Activated CD8-positive, alpha-beta T cell treated with anti-CD3 and anti-CD28 coated beads, Interleukin-2, amount 10 ng/mL, durations not matched to agents 7 days and 5 days (primary cell): ENCODE measurements around the gene SRSF9. TPM values are rescaled to one million over a fixed set of nuclear protein-coding genes. Genes with fewer than 3 reads are reported as not detected.
"Not testable (repeated sequence)": the region's sequence is repeated elsewhere in the genome, so short reads cannot be mapped to it uniquely, and the experiment has no call there.

ENCODE experiments used
- ATAC-seq: fragments of 150-1000 bp; cut with Tn5 transposase; one replicate; pipeline ENCODE4 v1.10.0; 2021; ENCODE audit warnings: moderate library complexity
- CTCF ChIA-PET: fragments of 350-600 bp; sonication (Branson Sonifier 250); formaldehyde crosslinking; loops from one replicate; lab custom pipeline; 2021; ENCODE audit warnings: antibody characterized with exemption; lab: Charles Lee
- POLR2A ChIA-PET: fragments of 350-600 bp; sonication (Branson Sonifier 250); formaldehyde crosslinking; loops from one replicate; lab custom pipeline; 2021; ENCODE audit warnings: antibody characterized with exemption; lab: Charles Lee
- DNase-seq: peaks from one replicate; pipeline ENCODE4 v3.0.0-alpha.2; 2020
- H3K27ac Mint-ChIP-seq: one replicate; pipeline ENCODE4 v1.8.0; 2021; ENCODE audit warnings: mild to moderate bottlenecking, mixed read lengths
- H3K27me3 Mint-ChIP-seq: one replicate; pipeline ENCODE4 v1.8.0; 2021; ENCODE audit warnings: low read depth, mixed read lengths
- H3K36me3 Mint-ChIP-seq: one replicate; pipeline ENCODE4 v1.8.0; 2021; ENCODE audit warnings: low read depth, mixed read lengths
- H3K4me1 Mint-ChIP-seq: one replicate; pipeline ENCODE4 v1.8.0; 2021; ENCODE audit warnings: low read depth, mixed read lengths
- H3K4me3 Mint-ChIP-seq: one replicate; pipeline ENCODE4 v1.8.0; 2021; ENCODE audit warnings: mild to moderate bottlenecking, mixed read lengths
- H3K9me3 Mint-ChIP-seq: one replicate; pipeline ENCODE4 v1.8.0; 2022; ENCODE audit warnings: mixed read lengths; ENCODE audit not compliant: insufficient read depth
- total RNA-seq, 2 experiments: library from RNA; stranded (reverse); gene quantifications; one replicate each; pipeline ENCODE4 v1.2.3, GENCODE V29; 2021

SRSF9 gene, protein sequence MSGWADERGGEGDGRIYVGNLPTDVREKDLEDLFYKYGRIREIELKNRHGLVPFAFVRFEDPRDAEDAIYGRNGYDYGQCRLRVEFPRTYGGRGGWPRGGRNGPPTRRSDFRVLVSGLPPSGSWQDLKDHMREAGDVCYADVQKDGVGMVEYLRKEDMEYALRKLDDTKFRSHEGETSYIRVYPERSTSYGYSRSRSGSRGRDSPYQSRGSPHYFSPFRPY
- 100 to 1,000 TPM; 199 to 219 TPM for total RNA-seq

- POLR2A ChIA-PET = interaction anchor here (0.6 to 4.0 kb wide), 12 partner anchors 10 to 268 kb away, joined by 3 to 27 read pairs (median 6); partner anchors contain the start of genes COQ5, DYNLL1, PLA2G1B and RNU4-1
- ATAC-seq = peak; percentile 96
- Mint-ChIP-seq H3K4me1 (peaks cover 40% of the 10 kb centered on the region), H3K4me3 (peak within 1 kb of the TSS; percentile 96), H3K27ac (peak within 1 kb of the TSS; percentile 87), H3K27me3 (no peaks in the 10 kb centered on the region), H3K9me3 (no peaks in the 10 kb centered on the region), H3K36me3 (peaks cover 30% of the 10 kb centered on the region)
- DNase-seq = peak; percentile 97
- CTCF ChIA-PET = interaction anchor here (0.6 to 4.7 kb wide), 38 partner anchors 8 to 502 kb away, joined by 3 to 27 read pairs (median 4); partner anchors contain the start of genes COQ5, COX6A1, DYNLL1 and POP5
Observed at GRCh38 chr12:120469450-120470149, at the start of gene SRSF9. SRSF9 (minus strand) TSS chr12:120469748; CDS start chr12:120469609, 139 bp downstream.

GRCh38 chr12:120519324-120519723 lies 49.8 kb upstream of the SRSF9 start:
- H3K27me3 Mint-ChIP-seq, CTCF ChIA-PET: not testable (repeated sequence)

DNA sequence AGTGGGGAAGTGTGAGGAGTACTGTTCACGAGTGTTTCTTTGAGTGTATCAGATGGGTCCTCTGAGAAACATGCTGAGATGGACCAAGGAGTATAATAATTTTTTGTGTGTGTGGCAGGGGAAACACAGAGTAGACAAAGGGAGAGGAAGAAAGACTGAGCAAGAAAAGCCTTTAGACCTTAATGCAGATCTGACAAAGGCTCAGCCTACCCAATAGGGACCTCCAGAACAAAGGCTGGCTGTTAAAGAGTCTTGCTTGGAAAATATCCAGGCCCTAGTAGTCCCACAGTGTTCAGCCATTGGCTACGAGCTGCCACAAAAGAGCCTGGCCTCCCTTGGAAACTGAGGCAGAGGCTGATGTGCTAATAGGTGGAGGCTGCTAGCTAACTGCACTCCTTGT lies 45.9 kb upstream of the SRSF9 start:
- Mint-ChIP-seq H3K4me1 (no peaks in the 10 kb centered on the region), H3K27ac (no peak overlapping the region), H3K9me3 (no peaks in the 10 kb centered on the region), H3K27me3 (no peaks in the 10 kb centered on the region), H3K4me3 (no peak overlapping the region), H3K36me3 (peaks cover 20% of the 10 kb centered on the region)
- ChIA-PET POLR2A (no interaction called here), CTCF (interaction anchor here (1.1 to 1.5 kb wide), 3 partner anchors 10 to 75 kb away, joined by 4 to 5 read pairs (median 5); partner anchors contain the start of gene SRSF9)
- ATAC-seq (no peak), DNase-seq (no peak)

More at GRCh38 chr12:120519324-120519723, 49.8 kb upstream of the SRSF9 start:
- POLR2A ChIA-PET, ATAC-seq, H3K4me1 Mint-ChIP-seq, DNase-seq, H3K27ac Mint-ChIP-seq, H3K4me3 Mint-ChIP-seq, H3K9me3 Mint-ChIP-seq: not testable (repeated sequence)
- H3K36me3 Mint-ChIP-seq = peaks cover 12% of the 10 kb centered on the region

- ChIA-PET CTCF (no interaction called here), POLR2A (interaction anchor here (1.2 kb wide), 1 partner anchor 42 kb away, joined by 4 read pairs; no protein-coding TSS in a partner anchor)
- no peaks in the 10 kb centered on the region for H3K9me3 Mint-ChIP-seq
- H3K27me3 Mint-ChIP-seq = no peaks in the 10 kb centered on the region
- no peaks in the 10 kb centered on the region for H3K4me1 Mint-ChIP-seq
- DNase-seq = no peak
- no peak for ATAC-seq
- H3K27ac Mint-ChIP-seq = no peak overlapping the region
- no peak overlapping the region for H3K4me3 Mint-ChIP-seq
- H3K36me3 Mint-ChIP-seq = peaks cover 25% of the 10 kb centered on the region
Observed at GRCh38 chr12:120514002-120514401, 44.5 kb upstream of the SRSF9 start.

GRCh38 chr12:120508537-120508936 lies 39.0 kb upstream of the SRSF9 start:
- CTCF ChIA-PET = interaction anchor here (1.3 to 2.1 kb wide), 2 partner anchors 8 to 40 kb away, joined by 4 to 10 read pairs; partner anchors contain the start of gene SRSF9
- DNase-seq = no peak
- POLR2A ChIA-PET = no interaction called here
- no peak overlapping the region for H3K27ac Mint-ChIP-seq
- no peak overlapping the region for H3K4me3 Mint-ChIP-seq
- H3K27me3 Mint-ChIP-seq = no peaks in the 10 kb centered on the region
- no peaks in the 10 kb centered on the region for H3K9me3 Mint-ChIP-seq
- peaks cover 24% of the 10 kb centered on the region for H3K36me3 Mint-ChIP-seq
- no peaks in the 10 kb centered on the region for H3K4me1 Mint-ChIP-seq
- ATAC-seq = no peak

- no peak overlapping the region for H3K4me3 Mint-ChIP-seq
- ATAC-seq (no peak), DNase-seq (no peak)
- H3K36me3 Mint-ChIP-seq = peaks cover 29% of the 10 kb centered on the region
- ChIA-PET CTCF (interaction anchor here (1.0 kb wide), 2 partner anchors 61 to 81 kb away, joined by 3 read pairs; no protein-coding TSS in a partner anchor), POLR2A (no interaction called here)
- H3K9me3 Mint-ChIP-seq = no peaks in the 10 kb centered on the region
- H3K27ac Mint-ChIP-seq = no peak overlapping the region
- no peaks in the 10 kb centered on the region for H3K27me3 Mint-ChIP-seq
- peaks cover 5% of the 10 kb centered on the region for H3K4me1 Mint-ChIP-seq
Observed at GRCh38 chr12:120504587-120504986, 35.0 kb upstream of the SRSF9 start.

DNA sequence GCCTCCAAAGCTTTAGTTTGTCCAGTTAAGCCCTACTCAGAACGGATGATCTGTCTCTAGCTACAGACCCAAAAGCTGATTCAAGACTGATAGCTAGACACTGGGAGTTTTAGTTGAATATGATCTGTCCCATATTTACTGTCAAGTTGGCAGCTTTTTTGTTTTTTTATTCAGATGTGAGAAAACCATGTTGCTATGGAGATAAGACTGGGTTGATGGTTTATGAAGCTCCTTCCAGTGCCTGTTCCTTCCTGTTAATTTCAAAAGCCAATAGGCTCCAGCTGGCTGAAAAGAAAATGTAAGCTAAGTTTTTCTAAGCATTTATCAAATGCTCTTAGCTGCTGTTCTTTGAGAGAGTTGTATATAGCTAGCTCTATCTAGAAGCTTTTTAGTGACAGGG lies 31.0 kb upstream of the SRSF9 start:
- Mint-ChIP-seq H3K27ac (no peak overlapping the region), H3K4me1 (peaks cover 25% of the 10 kb centered on the region), H3K27me3 (no peaks in the 10 kb centered on the region), H3K36me3 (peaks cover 49% of the 10 kb centered on the region), H3K4me3 (no peak overlapping the region), H3K9me3 (no peaks in the 10 kb centered on the region)
- ChIA-PET CTCF (interaction anchor here (1.0 to 1.2 kb wide), 3 partner anchors 9 to 60 kb away, joined by 3 to 5 read pairs (median 4); partner anchors contain the start of gene SRSF9), POLR2A (interaction anchor here (1.0 to 1.1 kb wide), 2 partner anchors 31 to 208 kb away, joined by 3 to 4 read pairs; partner anchors contain the start of genes RNU4-1 and SRSF9)
- DNase-seq (no peak), ATAC-seq (no peak)

DNA sequence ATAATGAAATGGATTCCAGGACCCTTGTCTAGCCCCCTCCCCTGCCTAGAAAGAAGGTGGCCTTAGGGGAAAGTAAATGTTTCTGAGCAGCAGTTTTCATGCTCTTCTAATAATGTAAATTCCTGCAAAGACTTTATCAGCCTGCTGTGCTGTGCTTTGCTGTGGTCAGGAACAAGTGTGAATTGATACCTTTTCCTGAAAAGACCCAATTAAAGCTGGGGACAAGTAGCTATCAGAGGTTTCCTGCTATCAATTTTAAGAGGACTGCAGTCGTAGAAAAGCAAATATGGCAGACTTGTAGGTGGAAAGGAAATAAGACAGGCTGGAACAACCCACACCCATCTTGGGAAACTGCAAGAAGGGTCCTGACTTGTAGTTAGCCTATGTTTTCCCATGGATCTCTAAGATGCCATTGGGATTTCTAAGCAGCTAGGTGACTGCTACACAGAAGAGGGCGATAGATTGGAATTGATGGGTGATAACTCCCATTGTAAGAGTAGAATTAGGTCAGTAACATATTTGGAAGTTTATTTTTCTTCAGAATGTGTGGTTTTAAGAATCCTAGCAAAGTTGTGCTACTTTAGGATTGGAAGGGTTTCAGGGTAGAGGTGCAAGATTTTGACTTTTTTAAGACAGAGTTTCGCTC lies 29.4 kb upstream of the SRSF9 start:
- Mint-ChIP-seq H3K27me3 (no peaks in the 10 kb centered on the region), H3K36me3 (peaks cover 46% of the 10 kb centered on the region), H3K9me3 (no peaks in the 10 kb centered on the region), H3K4me3 (no peak overlapping the region), H3K27ac (no peak overlapping the region), H3K4me1 (peaks cover 35% of the 10 kb centered on the region)
- DNase-seq = no peak
- no peak for ATAC-seq
- POLR2A ChIA-PET = no interaction called here
- CTCF ChIA-PET = interaction anchor here (0.8 to 1.1 kb wide), 2 partner anchors 11 to 148 kb away, joined by 3 read pairs; no protein-coding TSS in a partner anchor

DNA sequence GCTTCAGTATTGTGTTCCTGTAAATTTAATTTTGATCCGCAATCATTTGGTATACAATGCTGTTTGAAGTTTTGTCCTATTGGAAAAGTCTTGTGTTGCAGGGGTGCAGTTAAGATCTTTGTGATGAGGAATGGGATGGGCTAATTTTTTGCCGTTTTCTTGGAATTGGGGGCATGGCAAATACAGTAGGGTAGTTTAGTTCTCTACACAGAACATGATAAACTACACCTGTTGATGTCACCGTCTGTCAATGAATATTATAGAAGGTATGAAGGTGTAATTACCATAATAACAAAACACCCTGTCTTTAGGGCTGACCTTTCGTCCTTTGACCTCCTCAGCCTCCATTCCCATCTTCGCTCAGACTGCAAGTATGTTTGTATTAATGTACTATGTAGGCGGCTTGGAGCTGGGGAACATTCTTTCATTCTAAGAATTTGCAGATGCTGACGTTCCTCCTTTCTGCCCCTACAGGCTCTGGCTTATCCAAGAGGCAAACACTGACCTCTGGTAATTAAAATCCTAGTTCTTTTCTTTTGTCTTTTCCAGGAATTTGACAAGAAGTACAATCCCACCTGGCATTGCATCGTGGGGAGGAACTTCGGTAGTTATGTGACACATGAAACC lies 28.1 kb upstream of the SRSF9 start:
- POLR2A ChIA-PET = interaction anchor here (1.3 to 3.4 kb wide), 3 partner anchors 25 to 206 kb away, joined by 3 to 19 read pairs (median 8); partner anchors contain the start of genes RNU4-2 and SRSF9
- H3K27me3 Mint-ChIP-seq = no peaks in the 10 kb centered on the region
- CTCF ChIA-PET = interaction anchor here (0.7 to 2.4 kb wide), 7 partner anchors 12 to 140 kb away, joined by 3 to 21 read pairs (median 3); partner anchors contain the start of gene SRSF9
- DNase-seq (no peak), ATAC-seq (no peak)
- H3K4me1 Mint-ChIP-seq = peaks cover 35% of the 10 kb centered on the region
- peak overlapping the region; percentile 31 for H3K27ac Mint-ChIP-seq
- H3K4me3 Mint-ChIP-seq = peak overlapping the region; percentile 89
- no peaks in the 10 kb centered on the region for H3K9me3 Mint-ChIP-seq
- peaks cover 36% of the 10 kb centered on the region for H3K36me3 Mint-ChIP-seq

GRCh38 chr12:120496413-120497340 lies 27.1 kb upstream of the SRSF9 start:
- POLR2A ChIA-PET = interaction anchor here (0.9 to 3.4 kb wide), 6 partner anchors 24 to 205 kb away, joined by 3 to 19 read pairs (median 3); partner anchors contain the start of genes POP5, RNU4-2 and SRSF9
- ATAC-seq = peak; percentile 10
- H3K4me3 Mint-ChIP-seq = peak overlapping the region; percentile 89
- H3K9me3 Mint-ChIP-seq = no peaks in the 10 kb centered on the region
- DNase-seq = peak; percentile 62
- H3K27me3 Mint-ChIP-seq = no peaks in the 10 kb centered on the region
- H3K4me1 Mint-ChIP-seq = peaks cover 35% of the 10 kb centered on the region
- CTCF ChIA-PET = interaction anchor here (0.7 to 2.4 kb wide), 11 partner anchors 11 to 139 kb away, joined by 3 to 21 read pairs (median 3); partner anchors contain the start of gene SRSF9
- H3K27ac Mint-ChIP-seq = peak overlapping the region; percentile 85
- H3K36me3 Mint-ChIP-seq = peaks cover 33% of the 10 kb centered on the region
